ENCODE measurements around the gene STK17A. TPM values are rescaled to one million over a fixed set of nuclear protein-coding genes. Genes with fewer than 3 reads are reported as not detected.

STK17A gene
- total RNA-seq, 2 experiments from 2014 or later, result 25.8 to 28.7 TPM

DNA sequence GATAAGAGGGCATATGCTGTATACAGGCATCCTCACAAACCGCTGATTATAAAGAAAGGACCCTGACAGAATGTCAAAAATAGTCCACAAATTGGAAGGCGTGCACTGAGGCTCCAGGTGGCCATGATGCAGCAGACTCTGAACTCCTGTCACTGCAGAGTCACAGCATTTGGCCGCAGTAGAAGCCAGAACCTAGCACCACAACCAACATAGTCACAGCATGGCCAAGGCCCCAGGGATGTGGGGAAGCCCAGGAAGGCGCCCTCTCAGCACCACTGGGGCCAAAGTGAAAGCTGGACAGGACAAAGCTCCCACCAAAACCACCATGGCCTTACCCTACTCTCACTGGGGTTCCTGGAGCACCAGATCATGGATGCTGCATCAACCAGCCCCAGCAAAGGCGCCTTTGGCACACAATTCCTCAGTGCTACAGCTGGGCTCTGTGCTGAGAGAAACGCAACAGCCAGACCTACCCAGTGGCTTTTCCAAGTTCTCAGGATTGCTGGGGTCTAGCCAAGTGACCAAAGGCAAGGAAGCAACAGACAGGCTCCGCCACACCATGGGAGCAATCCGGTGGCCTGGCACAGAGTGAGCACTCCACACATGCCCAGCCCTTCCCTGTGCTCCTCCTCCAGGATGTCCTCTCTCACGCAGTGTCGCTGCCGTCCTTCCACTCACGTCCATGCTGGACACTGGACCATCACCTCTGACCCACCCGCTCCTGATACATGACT, 60.2 kb downstream of the STK17A start:
- intact Hi-C loops (cut with micrococcal nuclease; ENCODE audit: unreplicated experiment), result no loop called here
- H3K4me2 ChIP-seq (ENCODE audit: low read length), result no peak overlapping the region
- no peaks in the 10 kb centered on the region for H3K9me3 ChIP-seq (ENCODE audit: low read length)
- no peak for TF ChIP-seq EZH2phosphoT487 (IDR thresholded peaks at IDR 0.05; ENCODE audit: borderline replicate concordance, low read depth, low read length)
- ChIA-PET CTCF (ENCODE audit: unreplicated experiment) (no interaction called here), POLR2A (no interaction called here)
- DNase-seq (ENCODE audit: low spot score), result no peak
- peaks cover 12% of the 10 kb centered on the region; the same call in 1 of the 2 replicates for H3K79me2 ChIP-seq (ENCODE audit: insufficient read depth, low read depth, low read length)
- H3K9me2 ChIP-seq (ENCODE audit: insufficient read depth, low read length), result no peaks in the 10 kb centered on the region
- H3K4me3 ChIP-seq (ENCODE audit: low read depth, low read length, poor library complexity, severe bottlenecking), result no peak overlapping the region
- H4K20me1 ChIP-seq (ENCODE audit: insufficient read depth, low read length), result no peaks in the 10 kb centered on the region
- BruUV-seq (replicated peaks), result no TSS peak
- peaks cover 82% of the 10 kb centered on the region for H3K36me3 ChIP-seq (ENCODE audit: insufficient read depth, low read length)
- no peak overlapping the region for H2AFZ ChIP-seq (ENCODE audit: low read length)
- H3K4me1 ChIP-seq (ENCODE audit: insufficient read depth, low read length, poor library complexity, severe bottlenecking), result peaks cover 40% of the 10 kb centered on the region
- H3K27ac ChIP-seq (ENCODE audit: low read depth, low read length, poor library complexity, severe bottlenecking), result no peak overlapping the region

GRCh38 chr7:43643846-43644245, 60.9 kb downstream of the STK17A start:
- peaks cover 47% of the 10 kb centered on the region for H3K4me1 ChIP-seq (ENCODE audit: insufficient read depth, low read length, poor library complexity, severe bottlenecking)
- H3K9me3 ChIP-seq (ENCODE audit: low read length), result no peaks in the 10 kb centered on the region
- ChIA-PET POLR2A (interaction anchor here (1.0 kb wide), 1 partner anchor 14 kb away, joined by 3 read pairs; no protein-coding TSS in a partner anchor), CTCF (ENCODE audit: unreplicated experiment) (no interaction called here)
- H3K9me2 ChIP-seq (ENCODE audit: insufficient read depth, low read length), result no peaks in the 10 kb centered on the region
- peaks cover 75% of the 10 kb centered on the region for H3K36me3 ChIP-seq (ENCODE audit: insufficient read depth, low read length)
- no TSS peak for BruUV-seq (replicated peaks)
- H3K4me3 ChIP-seq (ENCODE audit: low read depth, low read length, poor library complexity, severe bottlenecking), result no peak overlapping the region
- no peak for TF ChIP-seq CTCF (conservative IDR thresholded peaks at IDR 0.05; ENCODE audit: low read length)
- TF ChIP-seq EZH2phosphoT487 (IDR thresholded peaks at IDR 0.05; ENCODE audit: borderline replicate concordance, low read depth, low read length), result no peak
- H3K4me2 ChIP-seq (ENCODE audit: low read length), result 0 out of 2 replicates have a peak overlapping the region, but pooled peaks have one; percentile 2
- DNase-seq (ENCODE audit: low spot score), result no peak
- H3K27ac ChIP-seq (ENCODE audit: low read depth, low read length, poor library complexity, severe bottlenecking), result no peak overlapping the region
- no peaks in the 10 kb centered on the region for H4K20me1 ChIP-seq (ENCODE audit: insufficient read depth, low read length)
- no peak overlapping the region for H2AFZ ChIP-seq (ENCODE audit: low read length)
- intact Hi-C loops (cut with micrococcal nuclease; ENCODE audit: unreplicated experiment), result no loop called here
- H3K79me2 ChIP-seq (ENCODE audit: insufficient read depth, low read depth, low read length), result peaks cover 12% of the 10 kb centered on the region; the same call in 1 of the 2 replicates

GRCh38 chr7:43645699-43646226, 62.9 kb downstream of the STK17A start:
- Histone ChIP-seq H3K4me2 (ENCODE audit: low read length) (peak overlapping the region; percentile 97), H3K79me2 (ENCODE audit: insufficient read depth, low read depth, low read length) (peaks cover 16% of the 10 kb centered on the region; the same call in 1 of the 2 replicates)
- BruUV-seq (replicated peaks), result no TSS peak

More at GRCh38 chr7:43645699-43646226, 62.9 kb downstream of the STK17A start:
- H3K27ac ChIP-seq (ENCODE audit: low read depth, low read length, poor library complexity, severe bottlenecking), result peak overlapping the region; percentile 97
- intact Hi-C loops (cut with micrococcal nuclease; ENCODE audit: unreplicated experiment), result no loop called here
- DNase-seq (ENCODE audit: low spot score), result peak; percentile 30
- H3K4me3 ChIP-seq (ENCODE audit: low read depth, low read length, poor library complexity, severe bottlenecking), result peak overlapping the region; percentile 64
- ChIA-PET CTCF (ENCODE audit: unreplicated experiment) (interaction anchor here (0.6 to 1.1 kb wide), 2 partner anchors 63 kb away, joined by 5 to 6 read pairs; partner anchors contain the start of gene STK17A), POLR2A (interaction anchor here (0.6 to 2.2 kb wide), 5 partner anchors 11 to 63 kb away, joined by 3 to 4 read pairs (median 4); partner anchors contain the start of gene STK17A)
- H3K9me3 ChIP-seq (ENCODE audit: low read length), result no peaks in the 10 kb centered on the region
- H3K9me2 ChIP-seq (ENCODE audit: insufficient read depth, low read length), result no peaks in the 10 kb centered on the region
- H3K4me1 ChIP-seq (ENCODE audit: insufficient read depth, low read length, poor library complexity, severe bottlenecking), result peaks cover 64% of the 10 kb centered on the region
- TF ChIP-seq EZH2phosphoT487 (IDR thresholded peaks at IDR 0.05; ENCODE audit: borderline replicate concordance, low read depth, low read length), result no peak
- TF ChIP-seq CTCF (conservative IDR thresholded peaks at IDR 0.05; ENCODE audit: low read length), result no peak
- H2AFZ ChIP-seq (ENCODE audit: low read length), result no peak overlapping the region
- H4K20me1 ChIP-seq (ENCODE audit: insufficient read depth, low read length), result peaks cover 6% of the 10 kb centered on the region; the same call in 1 of the 2 replicates
- H3K36me3 ChIP-seq (ENCODE audit: insufficient read depth, low read length), result peaks cover 56% of the 10 kb centered on the region
